GM18511 (cell line): Measurements from ENCODE around the gene CATSPER4.

Experiments used
- ATAC-seq: cut with Tn5 transposase; IDR thresholded peaks from one replicate; pipeline ENCODE4 v1.9.1; 2021; ENCODE audit warnings: mild to moderate bottlenecking, moderate library complexity; ENCODE audit not compliant: unreplicated experiment

The CATSPER4 gene

GRCh38 chr1:26190373-26190987 is at the start of gene CATSPER4:
CATSPER4 (plus strand) TSS chr1:26190602; CDS start chr1:26190628, 26 bp downstream.
- no peak for ATAC-seq

GRCh38 chr1:26142159-26142558 is 48.2 kb upstream of the CATSPER4 start:
- no peak for ATAC-seq

DNA sequence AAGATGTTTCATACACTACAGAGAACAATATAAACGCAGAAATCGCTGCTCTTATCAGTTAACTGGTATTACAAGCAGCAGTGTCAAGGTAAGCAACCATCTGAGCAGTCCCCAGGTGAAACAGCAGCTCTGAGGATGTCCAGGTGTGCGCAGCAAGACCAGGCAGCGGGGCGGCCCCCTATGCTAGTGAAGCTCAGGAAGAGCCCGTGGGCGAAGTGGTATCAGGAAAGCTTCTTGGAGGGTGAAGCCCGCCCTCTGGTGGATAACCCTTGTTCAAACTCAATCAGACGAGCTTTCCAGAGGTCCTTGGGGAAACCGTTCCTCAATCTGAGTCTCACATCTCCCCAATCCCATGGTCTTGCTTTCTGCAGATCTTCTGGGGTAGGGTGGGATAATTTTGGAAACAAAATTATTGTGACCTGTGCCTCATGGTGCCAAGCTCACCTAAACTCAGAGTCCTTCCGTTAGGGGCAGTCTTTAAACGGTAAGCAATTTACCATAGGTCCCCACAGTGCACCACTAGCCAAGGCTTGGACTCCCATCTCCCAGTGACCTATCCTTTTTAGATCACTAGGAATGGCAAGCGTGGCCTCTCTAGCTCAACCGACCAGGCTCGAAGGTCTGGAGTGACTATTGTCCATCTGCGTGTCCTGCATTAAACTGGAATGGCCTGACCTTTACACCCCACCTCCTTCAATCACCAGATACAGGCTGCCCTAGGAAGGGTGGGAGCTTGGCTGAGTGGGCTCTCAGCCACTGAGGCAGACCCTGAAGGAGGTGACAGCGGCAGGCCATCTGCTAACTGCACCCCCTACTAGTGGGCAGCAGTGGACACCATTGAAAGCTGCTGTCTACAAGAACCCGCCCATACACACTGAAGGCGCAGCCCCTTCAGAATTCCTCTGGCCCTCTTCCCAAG is 45.1 kb upstream of the CATSPER4 start:
- no peak for ATAC-seq

- ATAC-seq: no peak
Measured at GRCh38 chr1:26145960-26146294, 44.5 kb upstream of the CATSPER4 start.

DNA sequence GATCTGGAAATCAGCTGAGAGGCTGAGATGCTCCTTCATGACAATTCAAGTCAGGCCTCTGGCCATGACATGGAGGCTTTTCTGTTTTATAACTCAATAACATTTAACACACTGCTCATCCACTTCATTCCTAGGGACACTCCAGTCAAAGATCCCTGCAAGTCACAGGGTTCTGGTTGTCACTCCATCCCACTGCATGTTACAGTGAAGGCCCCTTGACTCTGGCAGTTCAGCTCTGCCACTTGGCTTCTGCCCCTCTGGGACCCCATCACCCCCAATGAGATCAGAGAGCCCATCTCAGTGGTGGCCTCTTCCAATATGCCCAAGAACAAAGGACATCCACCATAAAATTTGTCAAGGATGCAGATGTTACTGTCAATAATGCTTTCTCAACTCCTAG is 41.5 kb upstream of the CATSPER4 start:
- ATAC-seq: no peak

DNA sequence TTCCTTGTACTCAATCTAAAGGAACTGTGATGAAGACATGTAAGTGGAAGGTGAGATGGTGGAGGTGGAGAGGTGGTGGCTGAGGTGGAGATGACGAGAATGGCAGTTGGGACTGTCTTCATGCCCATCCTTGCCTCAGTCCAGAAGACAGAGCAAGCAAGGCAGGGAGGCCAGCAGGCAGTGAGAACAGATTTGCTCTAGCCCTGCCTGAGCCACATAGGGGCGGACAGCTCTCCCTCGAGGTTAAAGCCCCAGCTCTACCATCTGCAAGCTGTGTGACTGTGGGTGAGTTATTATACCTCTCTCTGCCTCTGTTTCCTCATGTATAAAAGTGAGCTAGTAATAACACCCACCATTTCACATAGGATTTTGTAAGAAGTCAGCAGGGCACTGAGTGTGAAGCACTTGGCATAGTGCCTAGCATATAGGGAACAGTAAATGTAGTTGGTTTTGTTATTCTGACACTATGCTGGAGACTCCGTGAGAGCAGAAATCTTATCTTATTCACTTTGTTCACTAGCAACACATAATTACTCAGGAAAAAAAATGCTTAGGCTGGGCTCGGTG is 36.4 kb upstream of the CATSPER4 start:
- no peak for ATAC-seq

DNA sequence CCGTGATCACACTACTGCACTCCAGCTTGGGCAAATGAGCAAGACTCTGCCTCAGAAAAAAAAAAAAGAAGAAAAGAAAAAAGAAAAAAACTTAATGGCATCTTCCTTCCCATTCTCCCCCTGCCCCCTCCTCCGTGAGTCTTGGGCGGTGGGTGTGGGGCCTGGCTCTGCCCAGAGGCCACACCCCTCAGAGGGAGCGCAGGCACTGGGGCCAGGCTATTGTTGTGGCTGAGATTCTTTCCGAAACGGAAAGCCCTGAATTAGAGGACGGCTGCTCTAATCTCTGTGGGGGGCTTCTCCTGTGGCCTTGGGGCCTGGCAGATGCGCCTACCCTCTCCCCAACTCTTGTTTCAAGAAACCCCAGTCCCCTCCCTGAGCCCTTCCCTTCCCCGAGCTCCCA is 35.7 kb upstream of the CATSPER4 start:
- no peak for ATAC-seq

- no peak for ATAC-seq
Measured at GRCh38 chr1:26155370-26156284, 34.8 kb upstream of the CATSPER4 start.

DNA sequence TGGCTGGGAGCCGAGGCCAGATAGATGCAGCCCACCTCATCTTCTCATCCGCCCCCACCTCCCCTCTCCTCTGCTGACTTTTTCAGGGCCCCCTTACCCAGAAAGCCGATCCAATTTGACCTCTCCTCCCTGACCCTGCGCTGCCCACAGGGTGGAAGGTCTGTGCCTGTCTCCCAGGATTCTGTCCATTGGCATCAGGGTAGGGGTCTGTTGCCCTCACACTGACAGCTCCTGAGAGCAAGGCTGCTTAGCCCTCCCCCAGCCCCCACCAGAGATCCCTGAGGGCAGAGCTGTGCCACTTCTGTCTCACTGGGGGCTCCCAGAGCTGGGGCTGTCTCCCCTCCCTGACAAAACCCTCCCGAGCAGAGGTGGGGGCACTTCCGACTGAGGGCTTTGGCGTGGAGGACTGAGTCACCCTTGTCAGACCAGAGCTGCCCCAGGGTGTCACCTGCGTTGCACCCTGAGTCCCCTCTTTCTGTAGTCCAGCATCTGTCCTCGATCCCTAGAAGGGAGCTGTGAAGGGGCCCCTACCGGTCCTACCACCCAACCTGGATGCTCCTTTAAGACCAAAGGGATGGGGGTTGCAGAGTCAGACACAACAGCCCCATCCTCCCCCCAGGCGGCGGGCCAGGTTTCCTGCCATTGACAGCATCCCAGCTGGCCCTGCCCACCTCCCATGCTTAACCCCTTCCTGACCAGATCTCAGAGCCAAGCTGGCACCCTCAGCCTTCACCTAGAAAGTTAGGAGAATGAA is 33.9 kb upstream of the CATSPER4 start:
- no peak for ATAC-seq

DNA sequence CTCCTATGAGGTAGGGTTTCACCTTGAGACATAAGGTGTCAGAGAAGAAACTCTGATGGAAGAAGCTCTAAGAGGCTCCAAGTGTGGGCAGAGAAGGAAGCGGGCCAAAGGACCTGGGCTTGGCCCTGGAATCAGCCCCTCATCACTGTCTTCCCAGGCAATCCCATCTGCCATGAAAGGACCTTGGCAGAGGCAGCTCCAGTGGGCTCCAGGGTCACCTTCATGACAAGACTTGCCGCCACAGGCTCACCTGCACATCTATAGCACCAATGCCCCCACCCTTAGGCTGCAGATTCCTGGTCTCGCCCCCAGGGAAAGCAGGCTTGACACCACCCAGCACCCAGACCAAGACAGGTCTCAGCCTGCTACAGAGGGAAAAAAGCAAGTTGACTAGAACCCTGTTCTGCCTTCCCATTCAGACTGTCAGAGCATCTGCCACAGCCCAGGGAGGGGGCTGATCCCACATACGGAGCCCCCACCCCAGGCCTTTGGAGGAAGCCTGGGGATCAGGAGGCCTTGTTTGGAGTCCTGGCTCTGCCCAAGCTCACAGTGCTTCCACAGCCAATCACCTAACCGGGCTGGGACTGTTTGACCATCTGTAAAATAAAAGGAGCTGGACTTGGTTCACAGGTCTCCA is 32.0 kb upstream of the CATSPER4 start:
- no peak for ATAC-seq

DNA sequence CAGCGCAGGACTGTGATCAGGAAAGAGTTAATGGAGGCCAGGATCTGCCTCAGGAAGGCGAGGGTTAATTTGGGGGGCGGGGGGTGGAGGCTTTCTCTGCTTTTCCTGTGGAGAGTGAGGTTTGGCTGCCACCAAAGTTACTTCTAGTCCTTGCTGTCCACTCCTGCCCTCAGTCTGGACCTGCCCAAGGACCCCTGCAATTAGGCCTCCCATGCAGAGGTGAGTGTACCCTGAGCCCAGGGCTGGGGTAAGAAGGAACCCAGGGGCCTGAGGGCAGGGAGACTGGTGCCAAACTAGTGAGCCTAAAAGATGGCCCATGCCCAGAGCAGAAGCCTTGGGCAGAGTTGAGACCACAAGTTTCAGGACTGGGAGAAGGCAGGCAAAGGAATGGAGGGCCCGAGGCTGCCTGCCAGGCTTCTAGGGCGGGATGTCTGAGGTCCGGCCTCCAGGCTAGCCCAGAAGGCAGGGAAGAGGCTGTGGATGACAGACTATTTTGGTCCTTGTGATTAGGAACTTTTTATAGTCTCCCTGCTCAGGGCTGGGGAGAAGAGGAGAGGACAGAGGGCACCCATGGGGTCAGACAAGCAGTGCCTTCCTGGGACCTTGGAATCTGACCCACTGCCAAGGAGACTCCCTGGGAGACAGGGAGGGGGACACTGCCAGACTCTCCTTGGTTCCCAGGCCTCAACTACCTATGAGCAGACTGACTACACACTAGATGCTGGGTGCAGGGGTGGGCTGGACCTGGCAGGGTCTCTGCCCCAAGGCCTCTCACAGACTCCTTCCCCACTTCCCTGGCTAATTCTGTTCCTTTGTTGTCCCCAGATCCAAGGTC is 31.3 kb upstream of the CATSPER4 start, which contains the start of gene FAM110D:
Gene FAM110D (plus strand): TSS at position 172 of the 835 bp plus-strand sequence. CDS start 2,213 bp downstream, outside the sequence.
- no peak for ATAC-seq

- ATAC-seq: no peak
Measured at GRCh38 chr1:26159743-26160039, 30.7 kb upstream of the CATSPER4 start.

- no peak for ATAC-seq
Measured at GRCh38 chr1:26160527-26161414, 29.6 kb upstream of the CATSPER4 start.

DNA sequence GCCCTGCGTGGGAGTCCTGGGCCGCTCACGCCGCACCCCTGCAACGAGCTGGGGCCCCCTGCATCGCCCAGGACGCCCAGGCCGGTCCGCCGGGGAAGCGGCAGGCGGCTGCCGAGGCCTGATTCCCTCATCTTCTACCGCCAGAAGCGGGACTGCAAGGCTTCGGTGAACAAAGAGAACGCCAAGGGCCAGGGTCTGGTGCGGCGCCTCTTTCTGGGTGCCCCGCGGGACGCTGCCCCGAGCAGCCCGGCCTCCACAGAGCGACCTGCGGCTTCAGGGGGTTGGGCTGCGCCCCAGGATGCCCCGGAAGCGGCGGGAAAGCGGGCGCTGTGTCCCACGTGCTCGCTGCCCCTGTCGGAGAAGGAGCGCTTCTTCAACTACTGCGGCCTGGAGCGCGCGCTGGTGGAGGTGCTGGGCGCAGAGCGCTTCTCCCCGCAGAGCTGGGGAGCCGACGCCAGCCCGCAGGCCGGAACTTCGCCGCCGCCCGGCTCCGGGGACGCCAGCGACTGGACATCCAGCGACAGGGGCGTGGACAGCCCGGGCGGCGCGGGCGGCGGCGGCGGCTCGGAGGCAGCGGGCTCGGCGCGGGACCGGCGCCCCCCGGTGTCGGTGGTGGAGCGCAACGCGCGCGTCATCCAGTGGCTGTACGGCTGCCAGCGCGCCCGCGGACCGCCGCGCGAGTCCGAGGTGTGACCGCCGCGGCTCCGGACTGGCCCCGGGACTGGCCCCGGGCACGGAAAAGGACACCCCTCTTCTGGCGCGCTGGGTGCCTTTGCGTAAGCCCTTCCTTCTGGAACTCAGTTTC is 28.8 kb upstream of the CATSPER4 start:
- ATAC-seq: no peak

DNA sequence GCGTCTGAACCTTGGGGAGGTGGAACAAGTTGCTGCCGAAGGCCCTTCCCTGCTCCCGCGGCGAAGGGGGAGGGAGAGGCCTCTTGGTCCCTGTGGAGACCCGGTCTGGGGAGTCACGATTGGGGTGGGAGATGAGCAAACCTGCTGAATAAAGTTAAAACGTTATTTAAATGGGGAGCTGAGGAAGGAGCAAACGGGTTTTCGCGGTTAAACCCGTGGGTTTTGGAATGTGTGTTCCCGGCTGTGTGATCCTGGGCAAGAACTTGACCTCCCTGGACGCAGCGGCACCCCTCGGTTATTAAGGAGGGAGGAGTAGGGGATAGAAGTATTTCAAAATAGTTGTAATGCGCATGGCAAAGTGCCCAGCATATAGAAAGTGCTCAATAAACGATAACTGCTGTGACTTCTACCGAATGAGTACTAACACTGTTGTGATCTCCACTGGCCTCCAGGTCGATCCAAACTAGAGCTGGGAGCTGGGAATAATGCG is 28.1 kb upstream of the CATSPER4 start:
- no peak for ATAC-seq

DNA sequence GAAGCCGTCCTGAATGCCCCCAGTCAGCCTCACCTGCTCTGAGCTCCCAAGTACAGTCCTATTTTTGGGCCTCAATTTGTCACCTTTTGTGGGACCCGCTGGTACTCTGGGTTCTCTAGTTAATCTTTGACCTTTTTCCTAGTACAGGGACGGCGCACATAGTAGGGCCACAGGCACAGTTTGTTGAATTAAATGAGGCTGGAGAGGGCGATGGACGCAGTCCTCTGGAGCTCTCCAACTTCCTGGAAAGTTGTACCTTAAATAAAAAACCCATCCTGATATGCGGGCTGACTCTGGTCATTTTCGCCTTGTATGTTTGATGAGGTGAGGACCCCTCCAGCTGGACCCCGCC is 26.7 kb upstream of the CATSPER4 start:
- no peak for ATAC-seq
